H1 (cell line): Measurements from ENCODE around the gene ZNF665. TPM values are rescaled to one million over a fixed set of nuclear protein-coding genes. Genes with fewer than 3 reads are reported as not detected.

Source experiments
- CTCF ChIA-PET: fragments of 300-600 bp; sonication (Branson Sonifier 250); formaldehyde crosslinking; loops from one replicate; lab custom pipeline; 2021; ENCODE audit not compliant: partially characterized antibody; lab: Charles Lee
- POLR2A ChIA-PET: fragments of 300-600 bp; sonication (Branson Sonifier 250); formaldehyde crosslinking; loops from one replicate; lab custom pipeline; 2021; ENCODE audit warnings: inconsistent platforms; ENCODE audit not compliant: partially characterized antibody; lab: Charles Lee
- DNase-seq, 2 experiments: peaks; one replicate each; pipeline versions ENCODE4 v3.0.0 to v3.0.0-alpha.2; 2010 to 2022; ENCODE audit warnings: low spot score in 2 of 2, low read depth in 1 of 2, mixed read lengths in 1 of 2
- FAIRE-seq: peaks from 2 replicates; lab custom pipeline; 2011; peaks lifted over from hg19 to GRCh38; lab: Jason Lieb, UNC
- H2AFZ ChIP-seq: 2 replicates; pipeline ENCODE4 v1.8.1; 2012; ENCODE audit warnings: low read length, inconsistent platforms
- H2AK5ac ChIP-seq: 2 replicates; pipeline ENCODE4 v1.6.1; 2013; ENCODE audit warnings: low read depth, low read length
- H2BK120ac ChIP-seq: replicated peaks from 2 replicates; pipeline ENCODE3; 2013; ENCODE audit warnings: low read depth, low read length, inconsistent platforms
- H2BK12ac ChIP-seq: 2 replicates; pipeline ENCODE4 v1.6.1; 2013; ENCODE audit warnings: low read depth, low read length
- H2BK15ac ChIP-seq: 2 replicates; pipeline ENCODE4 v1.6.1; 2013; ENCODE audit warnings: low read length
- H2BK20ac ChIP-seq: 2 replicates; pipeline ENCODE4 v1.6.1; 2013; ENCODE audit warnings: low read length
- H2BK5ac ChIP-seq: 2 replicates; pipeline ENCODE4 v1.6.1; 2013; ENCODE audit warnings: low read depth, low read length
- H3K14ac ChIP-seq: 2 replicates; pipeline ENCODE4 v1.6.1; 2013; ENCODE audit warnings: inconsistent platforms; ENCODE audit not compliant: insufficient read length
- H3K18ac ChIP-seq: 2 replicates; pipeline ENCODE4 v1.6.1; 2013; ENCODE audit warnings: low read length; ENCODE audit errors: extremely low read depth
- H3K23ac ChIP-seq: 2 replicates; pipeline ENCODE4 v1.6.1; 2013; ENCODE audit warnings: inconsistent platforms; ENCODE audit not compliant: insufficient read length
- H3K23me2 ChIP-seq: 2 replicates; pipeline ENCODE4 v1.6.1; 2013; ENCODE audit warnings: low read depth, low read length
- H3K27ac ChIP-seq: 2 replicates; pipeline ENCODE4 v1.6.1; 2011; ENCODE audit warnings: low read depth, low read length, inconsistent platforms
- H3K27me3 ChIP-seq, 4 experiments: replicated peaks in 1 of 4; 1 replicate in 1 of 4; 2 replicates in 3 of 4; pipeline versions ENCODE4 v1.6.1 to v1.8.1; 2011 to 2013; ENCODE audit warnings: low read length in 3 of 4, mild to moderate bottlenecking in 3 of 4, inconsistent platforms in 2 of 4, mixed read lengths in 2 of 4, moderate library complexity in 1 of 4; ENCODE audit not compliant: control insufficient read depth in 3 of 4, insufficient read depth in 3 of 4; ENCODE audit errors: extremely low read depth in 1 of 4
- H3K36me3 ChIP-seq, 4 experiments: 2 replicates each; pipeline versions ENCODE4 v1.6.1 to v1.8.1; 2011 to 2013; ENCODE audit warnings: mild to moderate bottlenecking in 4 of 4, low read length in 3 of 4, moderate library complexity in 2 of 4, control low read depth in 1 of 4, inconsistent platforms in 1 of 4; ENCODE audit not compliant: insufficient read depth in 4 of 4, control insufficient read depth in 2 of 4
- H3K4ac ChIP-seq: replicated peaks from 2 replicates; pipeline ENCODE3; 2013; ENCODE audit warnings: low read length, low read depth, mixed read lengths, inconsistent platforms; ENCODE audit not compliant: insufficient read length
- H3K4me1 ChIP-seq, 4 experiments: replicated peaks in 1 of 4; 1 replicate in 1 of 4; 2 replicates in 3 of 4; pipeline versions ENCODE4 v1.6.1 to v1.8.1; 2011 to 2013; ENCODE audit warnings: low read length in 3 of 4, inconsistent platforms in 2 of 4, mixed read lengths in 1 of 4; ENCODE audit not compliant: insufficient read depth in 4 of 4, control insufficient read depth in 3 of 4
- H3K4me2 ChIP-seq, 2 experiments: 2 replicates each; pipeline versions ENCODE4 v1.6.1 to v1.8.1; 2011 to 2013; ENCODE audit warnings: low read depth in 2 of 2, low read length in 2 of 2, control low read depth in 1 of 2, inconsistent platforms in 1 of 2, mild to moderate bottlenecking in 1 of 2; ENCODE audit not compliant: insufficient read depth in 1 of 2
- H3K4me3 ChIP-seq, 4 experiments: fragments of 200-600, 300-600 bp in 1 of 4; sonication (generic), shearing (Covaris generic), sonication (Bioruptor Twin) in 1 of 4; 2 replicates each; pipeline versions ENCODE4 v1.5.1 to v1.8.1; 2011 to 2016; ENCODE audit warnings: low read length in 4 of 4, low read depth in 3 of 4, control low read depth in 2 of 4, inconsistent platforms in 2 of 4, mild to moderate bottlenecking in 2 of 4, mixed read lengths in 1 of 4, moderate library complexity in 1 of 4; ENCODE audit not compliant: insufficient read depth in 2 of 4; ENCODE audit errors: extremely low read depth in 1 of 4
- H3K56ac ChIP-seq: replicated peaks from 2 replicates; pipeline ENCODE3; 2013; ENCODE audit warnings: low read depth, mild to moderate bottlenecking, mixed read lengths, low read length, inconsistent platforms; ENCODE audit not compliant: insufficient read length
- H3K79me1 ChIP-seq: 2 replicates; pipeline ENCODE4 v1.6.1; 2013; ENCODE audit warnings: low read depth, low read length, control low read depth
- H3K79me2 ChIP-seq, 2 experiments: 2 replicates each; pipeline versions ENCODE4 v1.6.1 to v1.8.1; 2012 to 2013; ENCODE audit warnings: low read length in 2 of 2, mild to moderate bottlenecking in 2 of 2, inconsistent platforms in 1 of 2; ENCODE audit not compliant: insufficient read depth in 2 of 2, control insufficient read depth in 1 of 2
- H3K9ac ChIP-seq, 4 experiments: replicated peaks in 1 of 4; 1 replicate in 1 of 4; 2 replicates in 3 of 4; pipeline versions ENCODE4 v1.6.1 to v1.8.1; 2011 to 2013; ENCODE audit warnings: low read depth in 3 of 4, low read length in 3 of 4, control low read depth in 2 of 4, mild to moderate bottlenecking in 2 of 4, moderate library complexity in 2 of 4, inconsistent platforms in 1 of 4; ENCODE audit errors: extremely low read depth in 1 of 4
- H3K9me3 ChIP-seq, 2 experiments: 2 replicates each; pipeline versions ENCODE4 v1.6.1 to v1.8.1; 2012 to 2013; ENCODE audit warnings: mild to moderate bottlenecking in 2 of 2, moderate library complexity in 2 of 2, control low read depth in 1 of 2, inconsistent platforms in 1 of 2, low read depth in 1 of 2, low read length in 1 of 2, mixed read lengths in 1 of 2; ENCODE audit not compliant: insufficient read depth in 2 of 2
- H4K20me1 ChIP-seq, 2 experiments: replicated peaks in 1 of 2; 2 replicates each; pipeline versions ENCODE3 to v1.8.1; 2011 to 2013; ENCODE audit warnings: inconsistent platforms in 2 of 2, low read length in 2 of 2, mild to moderate bottlenecking in 1 of 2; ENCODE audit not compliant: insufficient read depth in 2 of 2, control insufficient read depth in 1 of 2
- H4K5ac ChIP-seq: 2 replicates; pipeline ENCODE4 v1.6.1; 2013; ENCODE audit warnings: low read length, low read depth, mixed read lengths, inconsistent platforms; ENCODE audit not compliant: insufficient read length
- H4K8ac ChIP-seq: 2 replicates; pipeline ENCODE4 v1.8.0; 2013; ENCODE audit warnings: mild to moderate bottlenecking, moderate library complexity, low read length, inconsistent platforms; ENCODE audit not compliant: insufficient read depth; ENCODE audit errors: extremely low read depth
- H4K91ac ChIP-seq: replicated peaks from 2 replicates; pipeline ENCODE3; 2013; ENCODE audit warnings: low read length, mixed read lengths, inconsistent platforms; ENCODE audit not compliant: insufficient read length
- GTF2F1 ChIP-seq: IDR thresholded peaks from 2 replicates; pipeline ENCODE4 v1.6.1; 2012; ENCODE audit warnings: low read depth, low read length, improper control_type of control experiment, borderline replicate concordance
- HDAC2 ChIP-seq, 2 experiments: fragments of 300-600 bp in 1 of 2; sonication (generic) in 1 of 2; IDR thresholded peaks; 2 replicates each; pipeline ENCODE4 v1.6.1; 2011 to 2012; ENCODE audit warnings: low read depth in 2 of 2, low read length in 2 of 2, mild to moderate bottlenecking in 2 of 2, moderate library complexity in 2 of 2, borderline replicate concordance in 1 of 2, inconsistent platforms in 1 of 2
- KDM4A ChIP-seq: IDR thresholded peaks from one replicate; pipeline ENCODE4 v1.7.1; 2012; ENCODE audit warnings: low read depth, mild to moderate bottlenecking, moderate library complexity, low read length, inconsistent platforms; ENCODE audit not compliant: severe bottlenecking
- WGBS, 2 experiments: shearing (Covaris generic) in 1 of 2; methylation state at CpG; one replicate each; pipeline versions ENCODE4 v1.1.6 to v1.1.7; 2013 to 2015; ENCODE audit warnings: low lambda C conversion rate in 2 of 2, mixed read lengths in 2 of 2, inconsistent platforms in 1 of 2, low coverage in 1 of 2, missing lambda C conversion rate in 1 of 2; ENCODE audit not compliant: insufficient replicate concordance in 2 of 2, insufficient coverage in 1 of 2, insufficient read length in 1 of 2; ENCODE audit errors: extremely low coverage in 1 of 2, missing lambda C conversion rate in 1 of 2; 5-methylcytosine and 5-hydroxymethylcytosine counted together
- polyA plus RNA-seq, 7 experiments: library from polyadenylated mRNA; depleted of rRNA in 3 of 7; stranded (reverse) in 5 of 7; unstranded in 2 of 7; fragments of >200 nt in 5 of 7; fragments of 200-250 nt in 2 of 7; gene quantifications; 1 replicate in 5 of 7; 2 replicates in 1 of 7; 4 replicates in 1 of 7; pipeline versions ENCODE4 v1.2.1 to v1.2.3, GENCODE V29; 2011 to 2013; ENCODE audit warnings: missing spikeins in 2 of 7, mixed read lengths in 2 of 7
- total RNA-seq: library from RNA; stranded (reverse); fragmentation: NEBNext Ultra II Directional; extraction: Animal tissue kit (Norgen Biotek cat#: 25700); gene quantifications from 2 replicates; pipeline ENCODE4 v1.2.1, GENCODE V29; 2021

Gene ZNF665
- total and polyA plus RNA-seq, 2 of the 8 experiments (the other 6 are each of a cell fraction or from before 2014, with no cell fraction given), result 2.4 to 6.4 TPM

- Histone ChIP-seq H2AK5ac (no peak overlapping the region), H3K18ac (no peak overlapping the region), H3K4ac (no peak overlapping the region), H3K4me2 (no peak overlapping the region), H3K9ac (no peak overlapping the region), H4K91ac (no peak overlapping the region), H3K79me2 (peaks cover 0 to 4% of the 10 kb centered on the region in 2 experiments; a peak in 1 of 4 replicates), H2BK120ac (no peak overlapping the region), H3K56ac (no peak overlapping the region), H3K23ac (no peak overlapping the region), H4K20me1 (peaks cover 0 to 5% of the 10 kb centered on the region in 2 experiments), H3K4me1 (peaks cover 0 to 2% (median 0%) of the 10 kb centered on the region in 4 experiments; a peak in 1 of 7 replicates), H2BK5ac (no peak overlapping the region), H3K23me2 (peaks cover 10% of the 10 kb centered on the region; the same call in 1 of the 2 replicates), H3K27ac (no peak overlapping the region), H3K9me3 (peaks cover 22 to 30% of the 10 kb centered on the region in 2 experiments), H3K14ac (no peak overlapping the region), H3K79me1 (peaks cover 3% of the 10 kb centered on the region; the same call in 1 of the 2 replicates), H4K5ac (no peak overlapping the region), H2AFZ (no peak overlapping the region), H2BK15ac (no peak overlapping the region), H3K36me3 (peaks cover 0 to 9% (median 2%) of the 10 kb centered on the region in 4 experiments; a peak in 4 of 8 replicates), H2BK20ac (no peak overlapping the region), H4K8ac (no peak overlapping the region), H3K4me3 (no peak overlapping the region), H3K27me3 (no peaks in the 10 kb centered on the region), H2BK12ac (no peak overlapping the region)
- DNase-seq, result no peak
- 82 to 100% methylated on average over 2 to 3 of the region's 3 CpGs for WGBS, 2 experiments
- FAIRE-seq, result no peak
- CTCF ChIA-PET, result no interaction called here
- TF ChIP-seq HDAC2 (IDR thresholded peaks at IDR 0.05; ENCODE audit: borderline replicate concordance in 1 of 2, low read depth in 2 of 2, low read length in 2 of 2), result no peak
- TF ChIP-seq KDM4A, result no peak
- no peak for TF ChIP-seq GTF2F1
- POLR2A ChIA-PET, result no interaction called here
Measured at GRCh38 chr19:53160350-53160749, 32.8 kb downstream of the ZNF665 start.
